Measurements from ENCODE around the gene CNTNAP5.

Gene CNTNAP5

DNA sequence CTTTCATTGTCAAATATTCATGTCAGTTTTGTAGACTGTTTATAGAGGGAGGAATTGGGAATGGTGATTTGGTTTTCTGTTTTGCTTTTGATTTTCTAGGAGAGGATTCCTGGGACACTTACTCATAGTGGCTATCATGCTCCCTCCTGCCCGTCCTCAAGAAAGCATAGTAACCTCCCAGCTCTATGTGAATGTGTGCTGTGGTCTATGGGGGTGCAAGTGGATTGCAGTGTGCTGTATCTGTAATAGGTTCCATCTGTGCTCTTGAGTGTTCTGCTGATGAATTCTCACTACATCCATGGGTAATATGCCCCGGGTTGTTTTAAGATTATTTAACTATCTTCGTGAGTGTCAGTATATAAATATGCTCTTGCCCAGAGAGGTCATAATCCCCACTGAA, 811.3 kb downstream of the CNTNAP5 start:
- no peak overlapping the region for H3K4me3 ChIP-seq (ENCODE audit: low read length)
- TF ChIP-seq, protein P1, sequence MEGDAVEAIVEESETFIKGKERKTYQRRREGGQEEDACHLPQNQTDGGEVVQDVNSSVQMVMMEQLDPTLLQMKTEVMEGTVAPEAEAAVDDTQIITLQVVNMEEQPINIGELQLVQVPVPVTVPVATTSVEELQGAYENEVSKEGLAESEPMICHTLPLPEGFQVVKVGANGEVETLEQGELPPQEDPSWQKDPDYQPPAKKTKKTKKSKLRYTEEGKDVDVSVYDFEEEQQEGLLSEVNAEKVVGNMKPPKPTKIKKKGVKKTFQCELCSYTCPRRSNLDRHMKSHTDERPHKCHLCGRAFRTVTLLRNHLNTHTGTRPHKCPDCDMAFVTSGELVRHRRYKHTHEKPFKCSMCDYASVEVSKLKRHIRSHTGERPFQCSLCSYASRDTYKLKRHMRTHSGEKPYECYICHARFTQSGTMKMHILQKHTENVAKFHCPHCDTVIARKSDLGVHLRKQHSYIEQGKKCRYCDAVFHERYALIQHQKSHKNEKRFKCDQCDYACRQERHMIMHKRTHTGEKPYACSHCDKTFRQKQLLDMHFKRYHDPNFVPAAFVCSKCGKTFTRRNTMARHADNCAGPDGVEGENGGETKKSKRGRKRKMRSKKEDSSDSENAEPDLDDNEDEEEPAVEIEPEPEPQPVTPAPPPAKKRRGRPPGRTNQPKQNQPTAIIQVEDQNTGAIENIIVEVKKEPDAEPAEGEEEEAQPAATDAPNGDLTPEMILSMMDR (conservative IDR thresholded peaks at IDR 0.05; ENCODE audit: low read depth, low read length) = no peak
- DNase-seq (ENCODE audit: low read depth) = no peak

DNA sequence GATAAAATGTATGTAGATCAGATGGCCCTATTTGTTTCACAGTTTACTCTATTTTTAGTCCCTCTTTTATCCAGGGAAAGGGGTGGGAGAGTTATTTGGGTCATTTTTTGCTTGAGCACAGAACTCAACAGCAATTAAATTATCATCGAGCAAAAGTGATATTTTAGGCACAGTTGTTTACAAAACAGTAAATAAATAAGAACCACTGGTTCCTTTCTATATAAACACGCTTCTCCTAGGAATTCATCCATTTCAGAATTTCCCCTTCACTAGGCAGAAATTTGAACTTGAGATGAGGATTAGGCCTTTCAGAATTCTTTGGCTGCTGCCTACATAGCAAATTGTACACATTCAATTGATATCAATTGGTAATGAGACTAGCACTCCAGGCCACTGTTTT, 812.4 kb downstream of the CNTNAP5 start:
- H3K4me3 ChIP-seq (ENCODE audit: low read length) = no peak overlapping the region
- no peak for DNase-seq (ENCODE audit: low read depth)
- TF ChIP-seq, protein P1 (conservative IDR thresholded peaks at IDR 0.05; ENCODE audit: low read depth, low read length) = no peak

DNA sequence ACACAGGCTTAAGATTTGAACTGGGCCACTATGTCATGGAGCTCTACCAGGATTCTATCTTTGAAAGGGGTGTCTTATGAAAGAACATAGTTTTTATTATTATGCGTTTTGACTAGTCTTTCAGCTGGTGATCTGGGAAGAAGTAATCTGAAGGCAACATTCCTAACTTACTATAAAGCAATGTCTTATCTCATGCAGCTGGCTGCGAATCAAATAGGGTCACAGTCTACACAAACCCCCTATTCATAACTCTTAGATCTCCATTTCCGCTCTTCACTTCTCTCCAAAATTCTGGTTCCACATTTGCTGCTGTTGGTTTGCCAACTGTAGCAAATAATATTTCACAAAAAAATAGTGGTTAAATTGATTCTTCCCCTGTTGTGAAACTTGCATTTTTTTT, 813.3 kb downstream of the CNTNAP5 start:
- no peak overlapping the region for H3K4me3 ChIP-seq (ENCODE audit: low read length)
- TF ChIP-seq, protein P1 (conservative IDR thresholded peaks at IDR 0.05; ENCODE audit: low read depth, low read length) = no peak
- DNase-seq (ENCODE audit: low read depth) = no peak

DNA sequence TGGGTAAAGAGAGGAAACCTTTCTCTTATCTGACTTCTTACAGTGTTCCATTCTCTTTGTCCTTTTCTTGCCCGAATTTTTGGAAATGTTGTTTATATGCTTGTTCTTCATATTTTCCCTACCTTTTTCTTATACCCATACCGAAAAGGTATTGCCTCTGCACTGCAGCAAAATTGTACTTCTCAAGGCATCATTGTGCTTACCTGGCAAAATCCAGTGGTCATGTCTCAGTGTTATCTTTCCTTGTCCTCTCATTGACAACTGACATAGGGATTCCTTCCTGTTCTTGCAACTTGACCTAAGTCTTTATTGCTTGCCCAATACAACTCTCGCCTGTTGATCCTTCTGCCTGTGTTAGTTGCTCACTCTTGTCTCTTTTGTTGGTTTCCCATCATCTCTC, 842.2 kb downstream of the CNTNAP5 start:
- TF ChIP-seq, protein P1 (conservative IDR thresholded peaks at IDR 0.05; ENCODE audit: low read depth, low read length) = no peak
- no peak overlapping the region for H3K4me3 ChIP-seq (ENCODE audit: low read length)
- DNase-seq (ENCODE audit: low read depth) = no peak

DNA sequence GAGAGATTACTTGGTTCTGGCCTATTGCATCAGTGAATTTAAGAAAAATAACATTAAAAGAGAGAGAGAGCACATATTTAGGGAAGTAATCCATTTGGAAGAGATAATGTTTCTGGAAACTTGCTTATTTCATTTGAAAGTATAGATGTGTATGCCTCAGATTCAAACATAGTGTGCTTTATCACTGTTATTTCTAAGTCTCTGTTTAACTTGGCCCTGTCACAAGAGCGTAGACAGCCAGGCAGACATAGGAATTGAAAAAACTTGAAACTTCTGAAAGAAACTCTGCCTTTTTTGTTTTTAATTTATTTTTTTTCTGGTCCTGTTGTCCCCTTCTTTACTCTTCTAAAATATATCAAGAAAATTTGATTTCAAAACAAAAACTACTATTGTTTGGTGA, 849.1 kb downstream of the CNTNAP5 start:
- TF ChIP-seq, protein P1 (conservative IDR thresholded peaks at IDR 0.05; ENCODE audit: low read depth, low read length) = no peak
- no peak for DNase-seq (ENCODE audit: low read depth)
- no peak overlapping the region for H3K4me3 ChIP-seq (ENCODE audit: low read length)

DNA sequence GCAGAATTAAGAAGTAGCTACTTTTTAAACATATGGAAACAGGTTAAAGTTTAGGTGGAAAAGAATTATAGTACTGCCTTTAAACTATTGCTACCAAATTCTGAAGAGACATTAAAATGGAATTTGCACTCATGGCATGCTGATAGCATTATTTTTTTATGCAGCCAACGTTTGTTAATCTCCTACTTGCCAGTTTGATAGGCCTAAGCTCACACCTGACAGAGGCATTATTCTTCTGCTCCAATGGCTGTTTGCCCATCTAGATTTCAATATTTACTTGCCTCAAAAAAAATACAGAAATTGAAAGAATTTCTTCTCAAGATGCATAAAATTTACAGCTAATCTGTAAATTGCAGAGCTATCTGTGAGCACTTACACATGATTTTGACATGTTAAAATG, 849.6 kb downstream of the CNTNAP5 start:
- DNase-seq (ENCODE audit: low read depth) = no peak
- no peak overlapping the region for H3K4me3 ChIP-seq (ENCODE audit: low read length)
- TF ChIP-seq, protein P1 (conservative IDR thresholded peaks at IDR 0.05; ENCODE audit: low read depth, low read length) = no peak

DNA sequence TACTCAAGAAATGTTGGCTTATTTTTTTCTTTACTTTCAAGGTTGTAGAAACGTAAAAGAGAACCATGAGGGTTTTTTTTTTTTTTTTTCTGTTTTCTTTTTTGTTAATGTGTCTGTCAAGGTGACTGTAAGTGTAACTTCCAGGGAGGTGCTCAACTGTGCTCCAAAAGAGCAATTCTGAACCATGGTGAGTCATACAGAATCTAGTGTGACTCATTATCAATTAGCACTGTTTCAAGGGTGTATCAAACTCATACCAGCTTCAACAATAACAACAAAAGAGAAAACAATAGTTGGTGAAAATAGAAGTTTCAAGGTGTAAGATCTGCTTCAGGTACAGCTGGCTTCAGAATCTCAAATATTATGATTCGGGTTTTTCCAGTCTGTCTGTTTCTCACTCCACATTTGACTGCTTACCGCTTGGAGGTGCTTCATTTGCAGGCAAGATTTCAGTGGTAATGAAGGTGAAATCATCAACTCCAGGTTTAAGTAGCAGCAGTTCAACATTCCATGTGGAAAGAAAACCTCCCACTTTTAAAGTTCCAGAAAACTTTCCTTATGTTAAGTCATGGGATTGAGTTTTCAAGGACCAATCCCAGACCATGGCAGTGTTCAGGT, 850.6 kb downstream of the CNTNAP5 start:
- H3K4me3 ChIP-seq (ENCODE audit: low read length) = no peak overlapping the region
- no peak for DNase-seq (ENCODE audit: low read depth)
- TF ChIP-seq, protein P1 (conservative IDR thresholded peaks at IDR 0.05; ENCODE audit: low read depth, low read length) = no peak
